Endothelial cell of umbilical vein (primary cell): ENCODE results near the gene OPRL1. TPM values are rescaled to one million over a fixed set of nuclear protein-coding genes. Genes with fewer than 3 reads are reported as not detected.
"Not testable (repeated sequence)": the region's sequence is repeated elsewhere in the genome, so short reads cannot be mapped to it uniquely, and the experiment has no call there.

Experiments
- BruUV-seq: library from RNA; stranded (reverse); fragments of 400-500 nt; replicated peaks from 2 replicates; lab custom pipeline; 2021; lab: Mats Ljungman, UMichigan
- CTCF ChIA-PET: fragments of 300-600, 350-600 bp; sonication (Branson Sonifier 250); formaldehyde crosslinking; loops from one replicate; lab custom pipeline; 2021; ENCODE audit warnings: antibody characterized with exemption, inconsistent platforms; lab: Charles Lee
- POLR2A ChIA-PET: fragments of 300-600, 350-600 bp; sonication (Branson Sonifier 250); formaldehyde crosslinking; loops from one replicate; lab custom pipeline; 2021; ENCODE audit warnings: antibody characterized with exemption, inconsistent platforms; lab: Charles Lee
- DNase-seq: peaks from one replicate; pipeline ENCODE4 v3.0.0-alpha.2; 2011; ENCODE audit warnings: low read depth, low spot score
- FAIRE-seq: peaks from 2 replicates; lab custom pipeline; 2011; peaks lifted over from hg19 to GRCh38; lab: Jason Lieb, UNC
- H2AFZ ChIP-seq: 2 replicates; pipeline ENCODE4 v1.6.0; 2012; ENCODE audit warnings: low read depth, low read length, control low read depth, inconsistent platforms
- H3K27ac ChIP-seq: 2 replicates; pipeline ENCODE4 v1.5.1; 2011; ENCODE audit warnings: low read depth, mild to moderate bottlenecking, control low read depth, low read length, moderate library complexity; ENCODE audit not compliant: insufficient read depth
- H3K27me3 ChIP-seq, 2 experiments: 2 replicates each; pipeline versions ENCODE4 v1.6.0 to v1.6.1; 2011; ENCODE audit warnings: low read length in 2 of 2, mixed read lengths in 1 of 2; ENCODE audit not compliant: control insufficient read depth in 2 of 2, insufficient read depth in 2 of 2
- H3K36me3 ChIP-seq, 2 experiments: 2 replicates in 1 of 2; 3 replicates in 1 of 2; pipeline ENCODE4 v1.5.1; 2011; ENCODE audit warnings: low read length in 2 of 2, mild to moderate bottlenecking in 1 of 2, moderate library complexity in 1 of 2; ENCODE audit not compliant: control insufficient read depth in 2 of 2, insufficient read depth in 2 of 2; ENCODE audit errors: extremely low read depth in 1 of 2
- H3K4me1 ChIP-seq: 3 replicates; pipeline ENCODE4 v1.5.1; 2011; ENCODE audit warnings: mild to moderate bottlenecking, low read length; ENCODE audit not compliant: control insufficient read depth, insufficient read depth; ENCODE audit errors: extremely low read depth
- H3K4me2 ChIP-seq: 2 replicates; pipeline ENCODE4 v1.6.1; 2011; ENCODE audit warnings: low read length, control low read depth, mixed read lengths; ENCODE audit not compliant: insufficient read depth
- H3K4me3 ChIP-seq, 3 experiments: fragments of 200-600 bp in 1 of 3; sonication (generic), shearing (Covaris generic) in 1 of 3; replicated peaks in 1 of 3; 2 replicates each; pipeline ENCODE4 v1.5.1; 2011 to 2016; ENCODE audit warnings: control low read depth in 3 of 3, low read length in 3 of 3, mild to moderate bottlenecking in 2 of 3, inconsistent platforms in 1 of 3, low read depth in 1 of 3, moderate library complexity in 1 of 3; ENCODE audit not compliant: insufficient read depth in 1 of 3
- H3K79me2 ChIP-seq: 2 replicates; pipeline ENCODE4 v1.6.0; 2012; ENCODE audit warnings: low read length, inconsistent platforms; ENCODE audit not compliant: control insufficient read depth, insufficient read depth
- H3K9ac ChIP-seq: replicated peaks from 2 replicates; pipeline ENCODE3; 2011; ENCODE audit warnings: low read length, control low read depth; ENCODE audit not compliant: insufficient read depth; ENCODE audit errors: extremely low read depth
- H3K9me1 ChIP-seq: replicated peaks from 3 replicates; pipeline ENCODE4 v1.6.0; 2011; ENCODE audit warnings: mild to moderate bottlenecking, low read length; ENCODE audit not compliant: control insufficient read depth, insufficient read depth; ENCODE audit errors: extremely low read depth
- H3K9me3 ChIP-seq: replicated peaks from 2 replicates; pipeline ENCODE4 v1.5.1; 2012; ENCODE audit warnings: low read length, inconsistent platforms; ENCODE audit not compliant: control insufficient read depth, insufficient read depth
- H4K20me1 ChIP-seq: replicated peaks from 2 replicates; pipeline ENCODE3; 2011; ENCODE audit warnings: mild to moderate bottlenecking, low read length; ENCODE audit not compliant: control insufficient read depth, insufficient read depth; ENCODE audit errors: extremely low read depth
- JUN ChIP-seq: IDR thresholded peaks from 2 replicates; pipeline ENCODE4 v1.6.1; 2011; ENCODE audit warnings: borderline replicate concordance, low read depth; ENCODE audit not compliant: insufficient read length, insufficient read depth
- dilution Hi-C: fragments of 300-500 bp; cut with MboI; formaldehyde crosslinking; loops from one replicate; pipeline ENCODE4 v1.15.0; 2019; ENCODE audit warnings: low sequenced_read_pairs; ENCODE audit not compliant: extremely low pct_ligation_motif_present
- intact Hi-C: fragments of 100-400 bp; cut with micrococcal nuclease; formaldehyde crosslinking; loops from one replicate; pipeline ENCODE4 v1.10.0; 2022
- polyA plus RNA-seq, 4 experiments: library from polyadenylated mRNA; depleted of rRNA in 3 of 4; stranded (reverse) in 3 of 4; unstranded in 1 of 4; fragments of >200 nt; gene quantifications; 2 replicates each; pipeline versions ENCODE4 v1.2.1 to v1.2.3, GENCODE V29; 2011 to 2012; ENCODE audit warnings: missing spikeins in 1 of 4
- total RNA-seq: library from RNA; stranded (reverse); gene quantifications from 2 replicates; pipeline ENCODE4 v1.2.3, GENCODE V29; 2021

OPRL1 gene
- total and polyA plus RNA-seq, 2 donors (not counting 3 experiments of a cell fraction or from before 2014, with no cell fraction given): 1.9 to 2.0 TPM

GRCh38 chr20:64121586-64121985, 41.7 kb downstream of the OPRL1 start:
- H3K36me3 ChIP-seq: no peaks in the 10 kb centered on the region
- FAIRE-seq (no peak), DNase-seq (no peak)
- peaks cover 9 to 10% of the 10 kb centered on the region in 2 experiments for H3K27me3 ChIP-seq
- no peak for TF ChIP-seq JUN
- no peak overlapping the region for H2AFZ ChIP-seq
- BruUV-seq: no TSS peak
- H3K9me3 ChIP-seq: no peaks in the 10 kb centered on the region
- dilution Hi-C loops (no loop called here), intact Hi-C loops (loop anchor here (10.0 kb wide), 1 partner anchor 57 kb away; the partner anchor contains the start of gene TCEA2)
- H3K4me2 ChIP-seq: no peak overlapping the region
- ChIA-PET CTCF (interaction anchor here (0.9 to 8.0 kb wide), 14 partner anchors 10 to 812 kb away, joined by 3 to 66 read pairs (median 4); partner anchors contain the start of genes LKAAEAR1, OPRL1, PRPF6 and RGS19), POLR2A (no interaction called here)
- no peak overlapping the region for H3K9ac ChIP-seq
- H4K20me1 ChIP-seq: no peaks in the 10 kb centered on the region
- H3K79me2 ChIP-seq: no peaks in the 10 kb centered on the region
- no peak overlapping the region for H3K4me3 ChIP-seq
- H3K9me1 ChIP-seq: no peaks in the 10 kb centered on the region
- H3K4me1 ChIP-seq: no peaks in the 10 kb centered on the region
- no peak overlapping the region for H3K27ac ChIP-seq

- not testable (repeated sequence) for BruUV-seq
These were observed 43.0 kb downstream of the OPRL1 start for GRCh38 chr20:64122927-64123326.

GRCh38 chr20:64123517-64123916, 43.6 kb downstream of the OPRL1 start:
- FAIRE-seq, H3K9me1 ChIP-seq, H3K27ac ChIP-seq, H3K4me1 ChIP-seq, H3K79me2 ChIP-seq, H2AFZ ChIP-seq, H4K20me1 ChIP-seq, POLR2A ChIA-PET, H3K4me2 ChIP-seq, BruUV-seq, DNase-seq, H3K4me3 ChIP-seq, dilution Hi-C loops, H3K9ac ChIP-seq, H3K36me3 ChIP-seq, H3K9me3 ChIP-seq, CTCF ChIA-PET: not testable (repeated sequence)
- intact Hi-C loops: loop anchor here (10.0 kb wide), 1 partner anchor 59 kb away; the partner anchor contains the start of gene TCEA2
- peaks cover 10 to 15% of the 10 kb centered on the region in 2 experiments for H3K27me3 ChIP-seq

More at GRCh38 chr20:64122927-64123326, 43.0 kb downstream of the OPRL1 start:
- peaks cover 10% of the 10 kb centered on the region in 2 experiments for H3K27me3 ChIP-seq
- H4K20me1 ChIP-seq, H3K4me2 ChIP-seq, dilution Hi-C loops, DNase-seq, H3K36me3 ChIP-seq, H3K27ac ChIP-seq, H3K9ac ChIP-seq, H3K79me2 ChIP-seq, H3K4me1 ChIP-seq, H3K9me3 ChIP-seq, H3K9me1 ChIP-seq, H2AFZ ChIP-seq, POLR2A ChIA-PET, H3K4me3 ChIP-seq, FAIRE-seq: not testable (repeated sequence)
- intact Hi-C loops: loop anchor here (10.0 kb wide), 1 partner anchor 58 kb away; the partner anchor contains the start of gene TCEA2
- CTCF ChIA-PET: interaction anchor here (2.9 to 8.0 kb wide), 2 partner anchors 39 to 585 kb away, joined by 13 to 66 read pairs; partner anchors contain the start of gene LKAAEAR1
